ENCODE measurements around the gene HBD.

HBD gene

GRCh38 chr11:5200582-5200981 lies 33.7 kb downstream of the HBD start, which contains the start of gene OR51V1 (continued):
- no peak for TF ChIP-seq ZSCAN4 (tag by site-specific recombination; IDR thresholded peaks at IDR 0.05)
- TF ChIP-seq ZNF350 (tag by site-specific recombination; IDR thresholded peaks at IDR 0.05): no peak
- TF ChIP-seq ZNF48 (tag by site-specific recombination; IDR thresholded peaks at IDR 0.05): no peak
- no peak for TF ChIP-seq ZNF654 (tag by site-specific recombination; IDR thresholded peaks at IDR 0.05; ENCODE audit: low read depth)
- TF ChIP-seq SETDB1 (IDR thresholded peaks at IDR 0.05; ENCODE audit: insufficient read length, low read length): no peak
- TF ChIP-seq ZNF514 (tag by site-specific recombination; IDR thresholded peaks at IDR 0.05): no peak
- no peak for TF ChIP-seq ZNF416 (tag by site-specific recombination; IDR thresholded peaks at IDR 0.05)
- no peak for TF ChIP-seq ZNF133 (tag by site-specific recombination; IDR thresholded peaks at IDR 0.05)
- no peak for TF ChIP-seq ZFP37 (tag by site-specific recombination; IDR thresholded peaks at IDR 0.05)
- no peak for TF ChIP-seq OSR2 (tag by site-specific recombination; IDR thresholded peaks at IDR 0.05)
- TF ChIP-seq ZNF600 (tag by site-specific recombination; IDR thresholded peaks at IDR 0.05): no peak

- Histone ChIP-seq H3K9me3 (ENCODE audit: control insufficient read depth, insufficient read depth, low read depth, low read length) (no peaks in the 10 kb centered on the region), H3K4me1 (ENCODE audit: control insufficient read depth, insufficient read depth, low read length) (no peaks in the 10 kb centered on the region), H3K36me3 (ENCODE audit: control insufficient read depth in 2 of 2, insufficient read depth in 1 of 2, low read length in 2 of 2) (no peaks in the 10 kb centered on the region), H3K4me3 (ENCODE audit: low read depth, low read length) (no peak overlapping the region), H3K27ac (ENCODE audit: extremely low read depth, low read depth, low read length) (no peak overlapping the region)
- ChIA-PET CTCF (interaction anchor here (0.6 kb wide), 1 partner anchor 41 kb away, joined by 5 read pairs; no protein-coding TSS in a partner anchor), POLR2A (no interaction called here)
- TF ChIP-seq KLF7 (tag by site-specific recombination; IDR thresholded peaks at IDR 0.05; ENCODE audit: borderline replicate concordance) (no peak), ZNF184 (tag by site-specific recombination; IDR thresholded peaks at IDR 0.05) (no peak), ZNF223 (tag by site-specific recombination; IDR thresholded peaks at IDR 0.05) (no peak), REPIN1 (tag by site-specific recombination; IDR thresholded peaks at IDR 0.05; ENCODE audit: low read depth) (no peak), ZNF16 (tag by site-specific recombination; IDR thresholded peaks at IDR 0.05; ENCODE audit: low read depth) (no peak), ZNF350 (tag by site-specific recombination; IDR thresholded peaks at IDR 0.05) (no peak), ATF2 (tag by site-specific recombination; IDR thresholded peaks at IDR 0.05; ENCODE audit: low read depth) (no peak)
These were observed 36.0 kb downstream of the HBD start for GRCh38 chr11:5198285-5198684.

GRCh38 chr11:5197536-5197935 lies 36.7 kb downstream of the HBD start:
- CTCF ChIA-PET: interaction anchor here (0.6 to 1.2 kb wide), 2 partner anchors 42 to 92 kb away, joined by 3 to 5 read pairs; no protein-coding TSS in a partner anchor
- H3K27ac ChIP-seq (ENCODE audit: extremely low read depth, low read depth, low read length): no peak overlapping the region

GRCh38 chr11:5196731-5197130 lies 37.6 kb downstream of the HBD start:
- Histone ChIP-seq H3K9me3 (ENCODE audit: control insufficient read depth, insufficient read depth, low read depth, low read length) (no peaks in the 10 kb centered on the region), H3K36me3 (ENCODE audit: control insufficient read depth in 2 of 2, insufficient read depth in 1 of 2, low read length in 2 of 2) (no peaks in the 10 kb centered on the region), H3K4me3 (ENCODE audit: low read depth, low read length) (no peak overlapping the region), H3K4me1 (ENCODE audit: control insufficient read depth, insufficient read depth, low read length) (no peaks in the 10 kb centered on the region), H3K27ac (ENCODE audit: extremely low read depth, low read depth, low read length) (no peak overlapping the region)
- ChIA-PET CTCF (interaction anchor here (1.2 kb wide), 1 partner anchor 93 kb away, joined by 3 read pairs; no protein-coding TSS in a partner anchor), POLR2A (no interaction called here)
- no peak for TF ChIP-seq ZNF37A (tag by site-specific recombination; IDR thresholded peaks at IDR 0.05)
- no peak for TF ChIP-seq ZNF624 (tag by site-specific recombination; IDR thresholded peaks at IDR 0.05)
- no peak for TF ChIP-seq ZNF19 (tag by site-specific recombination; IDR thresholded peaks at IDR 0.05; ENCODE audit: low read depth)
- no peak for TF ChIP-seq ZNF366 (tag by site-specific recombination; conservative IDR thresholded peaks at IDR 0.05)
- TF ChIP-seq ZNF544 (tag by site-specific recombination; IDR thresholded peaks at IDR 0.05): no peak
- no peak for TF ChIP-seq ZNF24 (tag by site-specific recombination; IDR thresholded peaks at IDR 0.05)
- no peak for TF ChIP-seq TCF7L2 (IDR thresholded peaks at IDR 0.05; ENCODE audit: borderline replicate concordance, low read depth, low read length)

More at GRCh38 chr11:5197536-5197935, 36.7 kb downstream of the HBD start:
- POLR2A ChIA-PET: no interaction called here
- no peak for TF ChIP-seq FEZF1 (tag by site-specific recombination; IDR thresholded peaks at IDR 0.05)
- no peak for TF ChIP-seq ZNF664 (tag by site-specific recombination; IDR thresholded peaks at IDR 0.05)
- TF ChIP-seq ZNF133 (tag by site-specific recombination; IDR thresholded peaks at IDR 0.05): no peak
- no peak for TF ChIP-seq SCRT2 (tag by site-specific recombination; IDR thresholded peaks at IDR 0.05)
- no peak overlapping the region for H3K4me3 ChIP-seq (ENCODE audit: low read depth, low read length)
- no peaks in the 10 kb centered on the region for H3K36me3 ChIP-seq (ENCODE audit: control insufficient read depth in 2 of 2, insufficient read depth in 1 of 2, low read length in 2 of 2)
- no peaks in the 10 kb centered on the region for H3K4me1 ChIP-seq (ENCODE audit: control insufficient read depth, insufficient read depth, low read length)
- no peaks in the 10 kb centered on the region for H3K9me3 ChIP-seq (ENCODE audit: control insufficient read depth, insufficient read depth, low read depth, low read length)

Data from HEK293 (cell line).